Measurements from ENCODE around the gene TIMM29.

TIMM29 gene

DNA sequence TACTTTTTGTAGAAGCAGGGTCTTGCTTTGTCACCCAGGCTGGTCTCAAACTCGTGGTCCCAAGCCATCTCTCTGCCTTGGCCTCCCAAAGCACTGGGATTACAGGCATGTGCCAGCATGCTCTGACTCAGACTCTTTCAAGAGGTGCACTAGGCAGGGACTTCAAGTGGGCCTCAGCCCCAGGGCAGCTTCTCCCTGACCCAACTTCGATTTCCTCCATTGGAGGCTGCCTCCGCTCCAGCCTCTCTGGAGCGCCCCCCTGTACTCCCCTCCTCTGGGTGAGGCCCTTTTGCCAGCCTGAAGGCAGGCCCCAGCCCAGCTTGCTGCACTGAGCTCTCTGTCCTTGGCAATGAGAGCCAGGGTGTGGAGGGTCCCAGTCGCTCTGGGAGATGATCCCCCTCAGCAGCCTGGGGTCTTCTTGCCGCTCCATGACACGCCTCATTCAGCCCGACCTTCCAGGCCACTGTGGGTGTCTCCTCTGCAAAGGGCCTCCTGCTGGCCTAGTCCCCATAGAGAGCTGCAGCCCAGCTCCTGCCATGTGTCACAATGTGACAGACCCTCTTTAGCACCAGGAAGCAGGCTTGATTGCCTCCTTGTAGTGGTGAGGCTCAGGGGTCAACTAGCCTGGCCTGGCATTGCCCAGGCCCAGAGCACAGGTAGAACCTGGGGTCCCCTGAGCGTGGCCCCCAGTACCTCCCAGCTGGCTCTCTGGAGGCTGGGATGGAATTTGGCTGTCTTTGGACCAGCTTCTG is 40.8 kb upstream of the TIMM29 start:
- no peak overlapping the region for H3K4me3 ChIP-seq (ENCODE audit: low read depth, low read length)
- TF ChIP-seq, protein P1, sequence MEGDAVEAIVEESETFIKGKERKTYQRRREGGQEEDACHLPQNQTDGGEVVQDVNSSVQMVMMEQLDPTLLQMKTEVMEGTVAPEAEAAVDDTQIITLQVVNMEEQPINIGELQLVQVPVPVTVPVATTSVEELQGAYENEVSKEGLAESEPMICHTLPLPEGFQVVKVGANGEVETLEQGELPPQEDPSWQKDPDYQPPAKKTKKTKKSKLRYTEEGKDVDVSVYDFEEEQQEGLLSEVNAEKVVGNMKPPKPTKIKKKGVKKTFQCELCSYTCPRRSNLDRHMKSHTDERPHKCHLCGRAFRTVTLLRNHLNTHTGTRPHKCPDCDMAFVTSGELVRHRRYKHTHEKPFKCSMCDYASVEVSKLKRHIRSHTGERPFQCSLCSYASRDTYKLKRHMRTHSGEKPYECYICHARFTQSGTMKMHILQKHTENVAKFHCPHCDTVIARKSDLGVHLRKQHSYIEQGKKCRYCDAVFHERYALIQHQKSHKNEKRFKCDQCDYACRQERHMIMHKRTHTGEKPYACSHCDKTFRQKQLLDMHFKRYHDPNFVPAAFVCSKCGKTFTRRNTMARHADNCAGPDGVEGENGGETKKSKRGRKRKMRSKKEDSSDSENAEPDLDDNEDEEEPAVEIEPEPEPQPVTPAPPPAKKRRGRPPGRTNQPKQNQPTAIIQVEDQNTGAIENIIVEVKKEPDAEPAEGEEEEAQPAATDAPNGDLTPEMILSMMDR (IDR thresholded peaks at IDR 0.05; ENCODE audit: low read depth, low read length, missing control alignments) = no peak
- no peak for DNase-seq (ENCODE audit: low read depth)
- in situ Hi-C loops (cut with HindIII; ENCODE audit: low sequenced_read_pairs) = no loop called here

- no peak for DNase-seq (ENCODE audit: low read depth)
- H3K4me3 ChIP-seq (ENCODE audit: low read depth, low read length) = no peak overlapping the region
- TF ChIP-seq, protein P1 (IDR thresholded peaks at IDR 0.05; ENCODE audit: low read depth, low read length, missing control alignments) = no peak
Measured at GRCh38 chr19:10888421-10888866, 40.2 kb upstream of the TIMM29 start.

GRCh38 chr19:10889880-10890279 is 38.7 kb upstream of the TIMM29 start:
- TF ChIP-seq, protein P1 (IDR thresholded peaks at IDR 0.05; ENCODE audit: low read depth, low read length, missing control alignments) = no peak
- H3K4me3 ChIP-seq (ENCODE audit: low read depth, low read length) = no peak overlapping the region
- in situ Hi-C loops (cut with HindIII; ENCODE audit: low sequenced_read_pairs) = loop anchor here (10.0 kb wide), 1 partner anchor 135 kb away; no protein-coding TSS in a partner anchor
- no peak for DNase-seq (ENCODE audit: low read depth)

More at GRCh38 chr19:10888421-10888866, 40.2 kb upstream of the TIMM29 start:
- in situ Hi-C loops (cut with HindIII; ENCODE audit: low sequenced_read_pairs) = no loop called here

- in situ Hi-C loops (cut with HindIII; ENCODE audit: low sequenced_read_pairs) = loop anchor here (10.0 kb wide), 1 partner anchor 133 kb away; no protein-coding TSS in a partner anchor
- no peak overlapping the region for H3K4me3 ChIP-seq (ENCODE audit: low read depth, low read length)
- TF ChIP-seq, protein P1 (IDR thresholded peaks at IDR 0.05; ENCODE audit: low read depth, low read length, missing control alignments) = no peak
- no peak for DNase-seq (ENCODE audit: low read depth)
Measured at GRCh38 chr19:10891405-10892086, 37.1 kb upstream of the TIMM29 start.

- in situ Hi-C loops (cut with HindIII; ENCODE audit: low sequenced_read_pairs) = loop anchor here (10.0 kb wide), 1 partner anchor 133 kb away; no protein-coding TSS in a partner anchor
- no peak overlapping the region for H3K4me3 ChIP-seq (ENCODE audit: low read depth, low read length)
- TF ChIP-seq, protein P1 (IDR thresholded peaks at IDR 0.05; ENCODE audit: low read depth, low read length, missing control alignments) = no peak
- no peak for DNase-seq (ENCODE audit: low read depth)
Measured at GRCh38 chr19:10892256-10892655, 36.4 kb upstream of the TIMM29 start.

GRCh38 chr19:10894911-10895213 is 33.7 kb upstream of the TIMM29 start:
- no peak overlapping the region for H3K4me3 ChIP-seq (ENCODE audit: low read depth, low read length)
- TF ChIP-seq, protein P1 (IDR thresholded peaks at IDR 0.05; ENCODE audit: low read depth, low read length, missing control alignments) = no peak
- in situ Hi-C loops (cut with HindIII; ENCODE audit: low sequenced_read_pairs) = loop anchor here (10.0 kb wide), 1 partner anchor 130 kb away; no protein-coding TSS in a partner anchor
- no peak for DNase-seq (ENCODE audit: low read depth)

Data from astrocyte of the cerebellum (primary cell).